Measurements from ENCODE around the gene PARN.
"Not testable (repeated sequence)": the region's sequence is repeated elsewhere in the genome, so short reads cannot be mapped to it uniquely, and the experiment has no call there.

The PARN gene

DNA sequence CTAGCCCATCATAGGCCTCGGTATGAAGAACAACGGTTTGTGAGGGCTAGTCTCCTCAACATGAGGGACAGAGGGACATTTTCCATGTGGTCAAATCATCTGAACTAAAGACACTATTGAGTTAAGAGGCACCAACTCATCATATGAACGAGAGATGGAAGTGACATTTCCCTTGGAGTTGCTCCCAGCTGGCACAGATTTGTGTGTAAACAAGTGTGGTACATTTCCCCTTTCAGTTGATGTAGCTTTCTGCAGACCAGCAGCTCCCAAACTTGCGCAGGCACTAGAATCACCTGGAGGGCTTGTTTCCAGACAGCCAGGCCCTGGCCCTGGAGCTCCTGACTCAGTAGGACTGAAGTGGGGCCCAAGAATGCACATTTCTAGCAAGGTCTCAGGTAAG lies 205.5 kb downstream of the PARN start:
- no peak for DNase-seq

DNA sequence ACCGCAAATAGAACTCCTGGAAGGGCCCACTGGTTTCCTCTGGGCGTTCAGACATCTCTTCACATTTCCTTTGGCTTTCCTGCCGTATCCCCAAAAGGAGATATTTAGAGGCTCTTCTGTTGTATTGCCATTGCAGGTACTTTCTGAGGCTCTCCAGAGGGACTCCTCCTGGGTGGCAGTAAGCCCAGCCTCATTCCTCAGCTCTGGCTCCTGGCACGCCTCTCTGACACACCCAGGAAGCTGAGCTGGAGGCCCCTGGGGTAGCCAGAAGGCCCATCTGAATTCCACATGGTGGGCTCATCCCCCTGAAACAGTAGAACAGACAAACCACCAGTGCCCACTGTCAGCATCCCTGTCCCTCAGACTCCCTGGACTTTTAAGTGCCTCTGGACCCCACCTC lies 206.7 kb downstream of the PARN start:
- DNase-seq: no peak

DNA sequence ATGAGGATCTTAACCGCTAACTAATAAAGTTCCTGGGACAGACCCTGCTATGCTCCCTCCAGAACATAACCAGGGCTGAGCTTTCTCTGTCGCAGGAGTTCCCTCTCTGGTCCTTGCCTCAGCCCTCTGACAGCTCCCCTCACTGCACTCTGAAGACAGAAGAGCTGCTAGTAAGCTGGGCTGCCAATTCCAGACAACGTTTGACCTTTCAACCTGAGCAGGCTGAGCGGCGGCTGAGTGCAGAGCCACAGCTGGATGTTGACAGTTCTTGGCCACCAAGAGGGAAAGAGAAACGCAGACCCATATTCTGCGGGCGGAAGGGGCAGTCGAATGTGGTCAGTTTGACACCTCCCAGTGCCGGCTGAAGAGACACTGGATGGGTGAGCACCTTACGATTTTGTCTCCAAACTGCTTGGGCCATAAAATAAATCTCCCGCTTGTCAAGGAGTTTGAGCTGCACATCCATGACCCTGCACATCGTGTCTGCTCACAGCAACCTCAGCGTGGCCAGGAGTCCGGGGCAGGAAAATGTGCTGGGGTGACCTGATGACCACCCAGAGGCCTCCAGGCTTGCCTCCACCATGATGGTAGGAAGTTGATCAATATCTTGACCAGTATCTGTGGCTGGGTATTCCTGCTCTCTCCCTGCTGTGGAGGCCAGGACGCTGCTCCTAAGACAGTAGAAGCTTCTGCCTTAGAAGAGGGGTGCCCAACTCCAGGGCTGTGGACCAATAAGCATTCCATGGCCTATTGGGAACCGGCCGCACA lies 209.2 kb downstream of the PARN start:
- DNase-seq: no peak

DNA sequence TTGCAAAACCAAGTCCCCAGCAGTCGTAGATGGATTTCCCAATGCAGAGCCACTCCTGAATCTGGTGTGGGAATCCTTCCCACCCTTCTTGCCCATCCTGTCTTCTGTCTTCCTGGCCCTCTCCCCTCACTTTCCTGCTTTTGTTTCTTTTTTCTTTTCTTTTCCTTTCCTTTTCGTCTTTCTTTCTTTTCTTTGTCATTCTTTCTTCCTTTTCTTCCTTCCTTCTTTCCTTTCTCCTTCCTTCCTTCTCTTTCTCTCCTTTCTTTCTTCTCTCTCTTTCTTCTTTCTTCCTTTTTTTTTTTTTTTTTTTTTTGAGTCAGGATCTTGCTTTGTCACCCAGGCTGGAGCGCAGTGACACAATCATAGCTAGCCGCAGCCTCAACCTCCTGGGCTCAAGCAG lies 209.8 kb downstream of the PARN start:
- DNase-seq: not testable (repeated sequence)

DNA sequence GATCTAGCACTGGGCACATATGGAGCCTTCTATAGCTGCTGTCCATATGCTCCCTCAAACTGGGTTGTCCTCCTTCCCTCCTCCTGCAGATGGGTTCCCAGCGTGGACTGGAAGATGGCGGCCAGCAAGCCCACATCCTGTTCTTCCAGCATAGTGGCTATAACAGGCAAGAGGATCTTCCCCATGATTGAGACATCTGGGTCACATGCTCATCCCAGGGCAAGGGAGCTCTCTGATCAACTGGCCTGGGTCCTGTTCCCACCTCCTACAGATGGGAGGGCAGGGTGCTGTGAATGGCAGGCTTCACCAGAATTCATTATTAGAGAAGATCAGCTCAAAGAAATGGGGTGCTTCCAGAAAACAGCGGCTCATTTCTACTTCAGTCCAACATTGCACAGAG lies 210.2 kb downstream of the PARN start:
- no peak for DNase-seq

DNA sequence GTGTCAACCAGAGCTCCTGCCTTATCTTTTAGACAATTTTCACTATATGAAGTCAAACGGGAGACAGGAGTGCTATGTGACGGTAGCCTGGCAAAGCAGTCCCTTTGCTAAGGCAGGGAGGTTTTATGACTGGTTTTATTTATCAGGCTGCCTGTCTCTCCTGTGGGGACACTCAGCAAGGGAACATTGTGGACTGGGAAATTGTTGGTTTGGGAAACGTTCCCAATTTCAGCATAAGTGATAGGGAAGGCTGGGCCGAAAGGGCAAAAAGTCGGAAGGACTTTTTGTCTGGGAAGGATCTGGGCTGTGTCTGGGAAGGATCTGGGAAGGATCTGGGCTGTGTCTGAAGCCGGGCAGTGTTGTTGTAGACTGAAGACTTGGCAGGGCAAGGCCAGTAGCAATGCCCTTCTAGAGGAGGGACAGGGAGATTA lies 211.2 kb downstream of the PARN start:
- no peak for DNase-seq

DNA sequence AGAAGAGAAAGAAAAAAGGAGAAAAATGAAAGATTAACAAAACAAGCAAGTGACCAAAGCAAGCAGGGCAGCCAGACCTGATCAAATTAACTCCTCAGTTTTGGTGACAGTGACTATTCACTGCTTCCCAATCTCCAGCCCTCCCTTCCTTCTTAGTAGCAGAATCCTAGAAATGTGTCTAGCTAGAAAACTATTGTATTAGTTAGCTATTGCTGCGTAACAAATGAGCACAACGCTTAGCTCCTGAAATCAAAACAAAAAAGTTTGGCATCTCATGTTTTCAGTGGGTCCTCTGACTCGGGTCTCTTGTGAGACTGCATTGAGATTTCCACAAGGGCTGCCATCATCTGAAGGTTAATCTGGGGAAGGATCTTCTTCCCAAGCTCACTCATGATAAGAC lies 213.9 kb downstream of the PARN start:
- no peak for DNase-seq

DNA sequence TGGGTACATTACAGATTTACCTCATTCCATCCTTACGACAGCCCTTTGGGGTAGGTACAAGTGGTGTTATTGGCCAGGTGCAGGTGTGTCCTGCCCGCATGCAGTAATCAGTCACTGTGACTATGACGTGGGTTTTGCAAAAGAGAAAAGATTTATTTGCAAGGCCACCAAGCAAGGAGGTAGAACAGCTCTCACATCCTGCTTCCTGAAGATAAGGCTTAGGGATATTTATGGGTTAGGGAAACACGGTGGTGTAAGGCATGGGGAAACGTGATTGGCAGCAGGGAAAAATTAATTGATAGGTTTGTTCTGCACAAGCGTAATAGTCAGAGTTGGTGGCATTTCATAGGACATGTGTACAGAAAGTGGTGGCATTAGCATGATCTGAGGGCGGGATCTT lies 214.8 kb downstream of the PARN start:
- no peak for DNase-seq

DNA sequence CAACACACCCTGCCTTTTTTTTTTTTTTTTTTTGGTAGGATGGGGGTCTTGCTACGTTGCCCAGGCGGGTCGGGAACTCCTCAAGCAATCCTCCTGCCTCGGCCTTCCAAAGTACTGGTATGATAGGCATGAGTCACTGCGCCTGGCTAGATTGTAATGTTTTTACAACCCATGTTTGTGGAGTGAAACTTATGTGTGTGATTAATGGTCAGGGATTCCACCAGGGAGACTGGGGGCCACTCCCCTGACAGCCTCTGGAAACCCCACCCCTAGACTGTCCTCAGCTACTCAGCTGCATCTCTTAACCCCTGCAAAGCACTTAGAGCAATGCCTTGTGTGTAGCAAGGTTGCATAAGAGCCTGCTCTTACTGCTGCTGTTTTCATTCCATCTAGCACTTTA lies 220.5 kb downstream of the PARN start:
- DNase-seq: no peak

DNA sequence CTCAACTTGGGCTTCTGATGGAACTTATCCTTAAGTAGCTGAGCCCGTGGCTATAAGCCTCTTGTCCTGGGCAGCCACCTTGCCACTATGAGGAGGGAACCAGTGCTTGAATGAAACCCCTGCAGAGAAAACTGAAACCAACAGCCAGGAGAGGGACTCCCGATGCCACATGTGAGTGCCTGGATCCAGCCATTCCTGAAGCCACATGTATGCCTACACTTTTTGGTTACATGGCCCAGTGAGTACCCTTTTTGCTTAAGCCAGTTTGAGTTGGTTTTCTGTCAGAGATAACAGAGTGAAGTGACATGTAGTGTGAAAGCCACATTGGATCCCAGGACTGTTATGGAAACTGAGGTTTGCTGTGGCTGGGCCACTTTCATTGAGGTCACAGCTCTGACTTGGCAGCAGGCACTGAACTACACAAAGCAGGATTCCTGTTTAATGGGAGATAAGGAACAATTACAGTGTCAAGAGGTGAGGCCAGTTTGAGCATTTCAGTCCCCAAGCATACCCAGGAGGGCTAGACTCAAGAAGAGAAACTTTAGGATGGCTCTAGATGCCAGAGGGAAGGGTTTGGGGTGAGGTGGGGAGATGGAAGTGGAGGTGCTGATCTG lies 222.2 kb downstream of the PARN start:
- DNase-seq: no peak

DNA sequence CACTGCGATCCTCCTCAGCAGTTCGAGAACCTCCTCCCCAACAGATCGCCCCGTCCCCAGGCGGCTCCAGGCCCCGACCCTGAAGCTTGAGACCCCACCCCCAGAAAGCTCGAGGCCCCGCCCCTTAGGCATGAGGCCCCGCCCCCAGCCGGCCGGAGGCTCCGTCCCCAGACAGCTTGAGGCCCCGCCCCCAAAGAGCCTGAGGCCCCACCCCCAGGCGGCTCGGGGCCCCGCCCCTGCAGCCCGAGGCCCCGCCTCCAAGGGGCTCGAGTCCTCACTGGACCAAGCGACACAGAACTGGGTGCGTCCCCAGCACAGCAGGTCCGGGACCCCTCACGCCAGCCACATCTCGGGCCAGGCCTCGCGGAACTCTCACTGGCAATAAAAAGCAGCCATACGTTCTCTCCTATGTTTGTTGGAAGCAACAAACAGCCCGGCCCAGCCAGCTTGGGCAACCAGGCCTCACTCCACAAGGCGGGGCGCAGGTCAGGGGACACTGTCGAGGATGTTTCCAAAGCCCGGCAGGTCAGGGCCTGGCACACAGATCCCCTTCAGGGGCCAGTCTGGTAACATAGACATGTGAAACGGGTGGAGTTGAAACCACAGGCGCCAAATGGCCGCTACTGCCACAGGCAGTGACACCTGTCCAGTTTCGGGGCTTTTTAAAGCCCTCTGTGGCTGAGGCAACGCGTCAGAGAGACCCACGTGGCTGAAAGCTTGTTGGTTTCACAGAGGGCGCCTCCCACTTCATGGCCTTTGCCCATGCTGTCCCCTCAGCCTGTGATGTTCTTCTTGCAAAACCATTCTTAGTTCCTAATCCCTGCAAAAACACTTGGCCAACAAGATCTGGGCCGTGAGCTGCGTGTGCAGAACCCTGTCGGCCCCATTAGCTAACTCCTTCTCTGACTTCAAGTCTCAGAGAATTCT lies 224.2 kb downstream of the PARN start:
- no peak for DNase-seq

DNA sequence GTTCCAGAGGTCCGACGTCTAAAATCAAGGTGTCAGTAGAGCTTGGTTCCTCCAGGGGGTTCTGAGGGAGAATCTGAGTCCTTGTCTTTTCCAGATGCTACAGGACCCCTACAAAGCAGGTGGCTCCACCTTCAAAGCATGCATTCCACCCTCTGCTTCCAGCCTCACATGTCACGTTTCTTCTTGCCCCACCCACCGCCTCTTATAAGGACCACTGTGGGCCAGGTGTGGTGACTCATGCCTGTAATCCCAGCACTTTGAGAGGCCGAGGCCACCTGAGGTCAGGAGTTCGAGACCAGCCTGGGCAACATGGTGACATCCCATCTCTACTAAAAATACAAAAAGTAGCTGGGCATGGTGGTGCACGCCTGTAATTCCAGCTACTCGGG lies 227.1 kb downstream of the PARN start:
- DNase-seq: not testable (repeated sequence)

DNA sequence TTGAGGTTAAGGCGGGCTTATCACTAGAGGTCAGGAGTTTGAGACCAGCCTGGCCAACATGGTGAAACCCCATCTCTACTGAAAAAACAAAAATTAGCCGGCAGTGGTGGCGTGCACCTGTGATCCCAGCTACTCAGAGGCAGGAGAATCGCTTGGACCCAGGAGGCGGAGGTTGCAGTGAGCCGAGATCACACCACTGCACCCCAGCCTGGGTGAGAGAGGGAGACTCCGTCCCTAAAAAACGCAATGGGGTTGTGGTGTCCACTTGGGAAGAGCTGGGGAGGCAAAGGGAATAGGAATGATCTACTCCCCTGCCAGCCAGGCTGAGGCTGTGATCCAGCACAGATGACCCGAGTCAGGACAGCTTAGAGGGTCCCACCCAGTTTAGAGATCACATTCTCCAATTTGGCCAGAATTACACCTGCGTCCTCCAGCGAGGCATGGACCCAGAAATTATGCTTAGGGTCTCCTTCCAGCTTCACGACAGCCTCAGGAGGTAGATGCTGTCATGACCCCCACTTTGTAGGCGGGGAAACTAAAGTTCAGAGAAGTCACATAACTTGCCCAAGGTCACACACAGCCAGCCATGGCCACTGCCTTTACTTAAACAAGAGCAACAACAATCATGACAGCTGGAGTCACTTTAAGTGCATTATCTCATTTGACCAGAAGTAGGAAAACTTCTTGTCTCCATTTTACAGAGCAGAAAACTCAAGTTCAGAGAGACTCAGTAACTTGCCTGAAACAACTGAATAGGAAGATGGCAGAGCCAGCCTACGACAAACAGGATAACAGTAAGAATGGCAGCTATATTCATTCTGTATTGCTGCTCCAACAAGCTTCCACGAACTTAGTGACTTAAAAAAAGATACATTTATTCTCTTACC lies 227.7 kb downstream of the PARN start:
- DNase-seq: not testable (repeated sequence)

DNA sequence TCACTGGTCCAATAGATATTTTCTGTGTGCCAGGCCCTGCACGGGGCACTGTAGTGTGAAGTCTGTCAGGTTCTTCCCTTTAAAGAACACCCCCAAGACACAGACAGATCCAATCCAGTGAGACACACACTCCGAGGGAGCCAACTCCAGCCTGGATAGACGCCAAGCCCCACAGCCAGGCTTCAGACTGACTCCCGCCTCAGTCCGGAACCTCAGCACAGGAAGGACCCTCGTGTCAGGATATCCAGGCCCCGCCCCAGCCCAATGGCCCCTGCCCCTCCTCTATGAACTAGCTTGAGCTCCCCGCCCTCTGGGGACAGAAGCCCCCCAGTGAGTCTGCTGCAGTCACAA lies 228.4 kb downstream of the PARN start:
- DNase-seq: not testable (repeated sequence)

DNA sequence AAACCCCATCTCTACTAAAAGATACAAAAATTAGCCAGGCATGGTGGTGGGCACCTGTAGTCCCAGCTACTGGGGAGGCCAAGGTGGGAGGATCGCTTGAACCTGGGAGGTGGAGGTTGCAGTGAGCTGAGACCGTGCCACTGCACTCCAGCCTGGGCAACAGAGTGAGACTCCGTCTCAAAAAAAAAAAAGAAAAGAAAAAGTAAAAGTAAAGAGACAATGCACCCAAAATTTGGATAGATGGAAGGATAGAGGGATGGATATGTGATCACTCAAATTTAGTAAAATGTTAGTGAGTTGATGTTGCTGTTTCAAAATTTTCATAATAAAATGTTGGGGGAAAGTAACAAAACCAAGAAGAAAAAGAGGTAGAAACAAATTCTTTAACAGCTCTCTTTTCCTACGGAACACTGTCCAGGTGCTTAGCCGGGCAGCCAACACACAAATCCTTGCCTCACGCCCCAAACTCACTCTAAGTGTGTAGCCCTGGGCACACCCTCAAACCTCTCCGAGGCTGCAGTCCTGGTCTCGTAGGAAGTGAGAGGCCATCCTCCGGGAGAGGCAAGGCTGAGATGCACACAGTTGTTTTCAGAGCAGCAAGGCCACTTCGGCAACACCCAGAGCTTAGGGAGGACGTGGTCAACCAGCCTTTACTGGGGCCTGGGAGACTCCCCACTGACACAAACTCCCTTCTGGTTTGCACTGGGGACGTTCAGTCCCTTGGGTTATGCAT lies 228.9 kb downstream of the PARN start:
- not testable (repeated sequence) for DNase-seq

DNA sequence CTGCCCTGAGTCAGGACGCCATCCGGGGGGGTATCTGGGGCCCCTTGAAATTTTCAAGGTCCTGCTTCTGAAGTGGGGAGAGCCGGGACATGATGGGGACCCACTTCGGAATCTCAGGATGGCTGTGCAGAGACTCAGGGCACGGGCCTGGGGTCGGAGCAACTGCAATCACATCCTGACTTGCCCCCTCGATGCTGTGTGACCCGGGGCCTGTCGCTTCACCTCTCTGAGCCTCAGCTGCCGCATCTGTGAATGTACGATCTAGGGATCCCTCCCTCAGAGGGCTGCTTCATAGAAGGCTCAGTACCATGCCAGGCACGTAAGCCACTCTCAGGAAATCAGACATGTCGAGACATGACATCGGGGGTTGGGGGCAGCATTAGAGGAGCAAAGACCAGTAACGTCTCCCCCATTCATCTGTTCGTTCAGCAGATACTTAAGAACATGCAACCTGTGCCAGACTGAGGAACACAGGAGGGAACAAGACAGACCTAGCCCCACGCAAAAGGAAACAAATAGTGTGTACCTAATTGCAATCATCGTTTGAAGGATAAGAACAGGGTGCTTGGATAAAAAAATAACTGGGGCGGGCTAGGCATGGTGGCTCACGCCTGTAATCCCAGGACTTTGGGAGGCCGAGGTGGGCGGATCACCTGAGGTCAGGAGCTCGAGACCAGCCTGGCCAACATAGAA lies 229.6 kb downstream of the PARN start:
- no peak for DNase-seq

DNA sequence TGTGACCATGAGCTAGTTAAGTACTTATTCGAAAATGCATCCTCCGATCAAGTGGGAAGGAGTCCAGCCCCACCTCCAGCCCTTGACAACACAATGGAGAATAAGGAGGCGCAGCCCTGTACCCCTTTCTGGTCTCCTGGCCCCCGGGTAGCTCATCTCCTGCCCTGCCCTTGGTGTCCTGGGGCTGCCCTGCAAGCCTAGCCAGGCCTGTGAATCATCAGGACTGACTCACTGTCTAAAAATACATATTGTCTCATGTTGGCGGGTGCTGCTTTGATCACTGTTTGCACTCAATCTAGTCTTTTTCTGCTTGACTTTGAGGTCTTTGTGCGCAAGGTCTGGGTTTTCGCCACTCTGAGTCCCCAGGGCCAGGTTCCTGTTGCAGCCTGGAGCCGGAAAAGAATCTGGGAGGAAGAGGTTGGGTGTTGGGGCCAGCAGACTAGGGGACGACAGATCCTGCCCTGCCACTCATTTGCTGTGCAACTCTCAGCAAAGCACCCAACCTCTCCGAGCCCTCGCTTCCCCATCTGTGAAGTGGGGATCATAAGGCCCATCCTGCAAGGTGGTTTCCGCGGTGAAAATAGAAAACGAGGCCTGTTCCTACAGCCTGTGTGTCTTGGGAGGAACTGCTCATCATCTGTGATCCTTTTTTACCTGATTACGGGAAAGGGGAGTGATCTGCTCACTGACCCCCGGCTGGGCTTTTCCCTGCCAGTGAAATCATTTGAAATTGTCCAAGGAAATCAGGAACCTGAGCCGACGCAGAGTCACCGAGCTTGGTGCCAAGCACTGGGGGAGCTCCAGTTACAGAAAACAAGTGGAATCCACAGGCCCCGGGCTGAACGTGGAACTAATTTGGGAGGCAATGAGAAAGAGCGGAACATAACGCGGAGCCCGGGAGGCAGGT lies 230.4 kb downstream of the PARN start:
- DNase-seq: no peak

DNA sequence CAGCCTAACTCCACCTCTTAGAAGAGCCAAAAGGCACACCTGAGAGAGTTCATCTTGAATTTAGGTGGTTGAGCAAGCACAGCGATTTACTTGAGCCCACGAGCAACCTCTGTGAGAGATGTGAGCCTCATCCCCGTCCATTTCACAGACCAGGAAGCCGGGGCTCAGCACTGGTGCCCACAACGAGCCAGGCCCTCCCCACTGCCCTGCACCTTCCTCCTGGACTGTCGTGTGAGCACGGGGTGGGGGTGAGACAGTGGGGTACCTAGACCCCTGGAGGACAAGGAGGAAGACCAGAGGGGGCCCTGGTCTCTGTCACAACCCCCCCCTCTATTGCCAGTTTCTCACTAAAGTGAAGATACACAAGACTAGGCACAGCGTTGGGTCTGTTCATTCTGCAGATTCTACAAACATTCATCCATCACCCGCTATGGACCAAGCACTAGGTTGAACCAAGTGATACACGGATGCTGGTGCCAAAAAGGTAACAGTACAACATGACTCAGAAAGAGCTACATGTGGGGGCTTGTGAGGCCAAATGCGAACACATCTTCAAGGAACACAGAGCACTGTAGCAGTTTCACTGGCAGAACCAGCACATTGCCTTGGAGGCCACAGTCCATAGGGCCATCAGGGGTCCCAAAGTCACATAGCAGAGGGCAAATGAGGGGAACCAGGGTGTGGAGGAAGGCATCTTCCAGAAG lies 231.9 kb downstream of the PARN start:
- no peak for DNase-seq

DNA sequence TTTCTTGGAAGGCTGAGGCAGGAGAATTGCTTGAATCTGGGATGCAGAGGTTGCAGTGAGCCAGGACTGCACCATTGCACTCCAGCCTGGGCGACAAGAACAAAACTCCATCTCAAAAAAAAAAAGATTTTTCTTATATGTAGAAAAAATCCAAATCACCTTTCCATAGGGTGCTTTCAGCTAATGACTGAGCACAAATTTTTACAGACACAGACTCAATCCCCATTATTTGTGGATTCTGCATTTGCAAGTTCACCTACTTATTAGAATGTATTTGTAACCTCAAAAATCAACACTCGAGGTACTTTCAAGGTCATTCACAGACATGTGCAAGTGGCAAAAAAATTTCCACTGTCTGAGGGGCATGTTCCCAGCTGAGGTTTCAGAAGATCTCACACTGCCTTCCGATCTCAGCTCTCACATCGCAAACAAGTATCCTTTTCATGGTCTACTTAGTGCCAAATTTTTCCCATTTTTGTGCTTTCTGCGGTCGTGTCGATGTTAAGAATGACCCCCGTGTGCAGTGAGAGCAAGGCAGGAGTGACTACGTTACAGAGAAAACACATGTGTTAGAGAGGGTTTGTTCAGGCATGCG lies 234.3 kb downstream of the PARN start:
- not testable (repeated sequence) for DNase-seq
